Kidney tubule cell (primary cell): ENCODE measurements around the gene TBC1D17.

Source experiments
- DNase-seq: peaks from one replicate; pipeline ENCODE4 v3.0.0-alpha.2; 2018; ENCODE audit warnings: low spot score

TBC1D17 gene

GRCh38 chr19:49861541-49862378, 15.7 kb upstream of the TBC1D17 start:
- peak; percentile 49 for DNase-seq

- DNase-seq, result no peak
These were observed 14.9 kb upstream of the TBC1D17 start for GRCh38 chr19:49862391-49863253.

GRCh38 chr19:49863254-49863934, 14.1 kb upstream of the TBC1D17 start:
- DNase-seq, result no peak

GRCh38 chr19:49863935-49864320, 13.6 kb upstream of the TBC1D17 start:
- DNase-seq, result no peak

GRCh38 chr19:49864890-49865289, 12.6 kb upstream of the TBC1D17 start:
- no peak for DNase-seq

- peak; percentile 91 for DNase-seq
These were observed 10.3 kb upstream of the TBC1D17 start, which contains the start of gene PNKP for GRCh38 chr19:49866933-49867782. TSS of gene PNKP (minus strand) at chr19:49867576. CDS start at chr19:49867204, 372 bp downstream.

- no peak for DNase-seq
These were observed 8.5 kb upstream of the TBC1D17 start for GRCh38 chr19:49869009-49869483.

- DNase-seq, result peak; percentile 100
These were observed 7.8 kb upstream of the TBC1D17 start for GRCh38 chr19:49869484-49870308.

GRCh38 chr19:49870309-49870901, 7.1 kb upstream of the TBC1D17 start:
- DNase-seq, result no peak

- DNase-seq, result no peak
These were observed 6.0 kb upstream of the TBC1D17 start for GRCh38 chr19:49871349-49871985.

GRCh38 chr19:49872245-49873128, 5.0 kb upstream of the TBC1D17 start:
- no peak for DNase-seq

- no peak for DNase-seq
These were observed 4.4 kb upstream of the TBC1D17 start for GRCh38 chr19:49873129-49873521.

GRCh38 chr19:49873834-49874233, 3.7 kb upstream of the TBC1D17 start:
- no peak for DNase-seq

- peak; percentile 43 for DNase-seq
These were observed 2.9 kb upstream of the TBC1D17 start for GRCh38 chr19:49874503-49875157.

GRCh38 chr19:49875177-49875576, 2.3 kb upstream of the TBC1D17 start:
- no peak for DNase-seq

GRCh38 chr19:49875857-49876421, 1.6 kb upstream of the TBC1D17 start:
- peak; percentile 45 for DNase-seq

- peak; percentile 99 for DNase-seq
These were observed 981 bp upstream of the TBC1D17 start for GRCh38 chr19:49876422-49877019.
